Measurements from ENCODE around the gene ANKRD13D. TPM values are rescaled to one million over a fixed set of nuclear protein-coding genes. Genes with fewer than 3 reads are reported as not detected.

Gene ANKRD13D
- total RNA-seq, 4 donors from 2014 or later, result 5.8 to 10.6 (median 9.7) TPM

DNA sequence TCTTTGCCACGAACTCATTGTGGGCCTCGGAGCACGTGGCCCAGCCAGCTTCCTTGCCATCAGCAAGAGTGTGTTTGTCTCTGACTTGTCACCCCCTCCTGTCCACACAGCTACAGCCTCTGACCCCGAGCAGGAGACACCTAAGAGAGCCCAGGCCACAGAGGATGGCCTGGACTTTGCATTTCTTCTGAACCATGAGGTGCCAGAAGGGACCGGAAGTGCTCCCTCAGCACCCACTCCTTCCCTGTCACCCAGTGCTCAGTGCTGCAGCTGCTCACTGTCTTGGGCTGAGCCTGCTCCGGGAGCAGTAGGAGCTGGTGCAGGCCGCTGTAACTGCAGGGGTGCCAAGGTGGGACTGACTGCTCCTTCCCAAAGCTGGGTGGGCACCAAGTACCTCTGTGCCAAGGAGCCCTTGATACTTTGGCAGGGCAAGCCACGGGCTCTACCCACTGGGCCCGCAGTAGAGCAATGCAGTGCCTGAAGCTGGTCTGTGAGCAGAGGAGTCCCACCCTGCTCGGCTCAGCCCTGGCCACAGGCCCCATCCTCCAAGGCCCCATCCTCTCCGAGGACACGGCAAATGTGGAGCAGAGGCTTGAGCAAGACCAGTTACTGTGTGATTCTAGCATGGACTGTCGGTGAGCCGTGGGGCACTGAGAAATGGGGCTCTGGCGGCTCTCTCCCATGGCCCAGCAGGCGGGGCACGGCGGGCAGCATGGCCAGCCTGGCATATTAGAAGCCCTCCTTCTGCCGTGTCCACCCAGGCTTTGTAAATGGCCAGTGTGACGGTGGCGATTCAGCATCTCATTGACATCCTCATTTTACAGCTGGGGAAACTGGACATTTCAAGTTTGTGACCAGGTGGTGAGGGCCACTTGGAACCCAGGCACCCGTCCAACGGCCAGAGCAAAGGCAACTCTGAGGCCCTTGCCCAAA, 16.5 kb upstream of the ANKRD13D start:
- Histone ChIP-seq H3K27ac (peak overlapping the region; percentile 47 to 89 (median 83)), H3K4me3 (no peak overlapping the region), H3K27me3 (no peaks in the 10 kb centered on the region), H3K4me1 (peaks cover 94 to 99% of the 10 kb centered on the region in 2 donors), H3K36me3 (peaks cover 0 to 6% of the 10 kb centered on the region in 2 donors), H3K9me3 (no peaks in the 10 kb centered on the region)
- in situ Hi-C loops (cut with MboI; ENCODE audit: low sequenced_read_pairs in 4 of 4) (no loop called here), intact Hi-C loops (cut with DNase I; ENCODE audit: low total_unique reads) (no loop called here)
- no peak for TF ChIP-seq POLR2A (IDR thresholded peaks at IDR 0.05)
- TF ChIP-seq, protein P1, sequence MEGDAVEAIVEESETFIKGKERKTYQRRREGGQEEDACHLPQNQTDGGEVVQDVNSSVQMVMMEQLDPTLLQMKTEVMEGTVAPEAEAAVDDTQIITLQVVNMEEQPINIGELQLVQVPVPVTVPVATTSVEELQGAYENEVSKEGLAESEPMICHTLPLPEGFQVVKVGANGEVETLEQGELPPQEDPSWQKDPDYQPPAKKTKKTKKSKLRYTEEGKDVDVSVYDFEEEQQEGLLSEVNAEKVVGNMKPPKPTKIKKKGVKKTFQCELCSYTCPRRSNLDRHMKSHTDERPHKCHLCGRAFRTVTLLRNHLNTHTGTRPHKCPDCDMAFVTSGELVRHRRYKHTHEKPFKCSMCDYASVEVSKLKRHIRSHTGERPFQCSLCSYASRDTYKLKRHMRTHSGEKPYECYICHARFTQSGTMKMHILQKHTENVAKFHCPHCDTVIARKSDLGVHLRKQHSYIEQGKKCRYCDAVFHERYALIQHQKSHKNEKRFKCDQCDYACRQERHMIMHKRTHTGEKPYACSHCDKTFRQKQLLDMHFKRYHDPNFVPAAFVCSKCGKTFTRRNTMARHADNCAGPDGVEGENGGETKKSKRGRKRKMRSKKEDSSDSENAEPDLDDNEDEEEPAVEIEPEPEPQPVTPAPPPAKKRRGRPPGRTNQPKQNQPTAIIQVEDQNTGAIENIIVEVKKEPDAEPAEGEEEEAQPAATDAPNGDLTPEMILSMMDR (IDR thresholded peaks at IDR 0.05 in 4 of 5, conservative IDR thresholded peaks at IDR 0.05 in 1 of 5), result no peak
- ATAC-seq, result no peak
- peak in 1 of 2 donors; percentile 14 for DNase-seq

DNA sequence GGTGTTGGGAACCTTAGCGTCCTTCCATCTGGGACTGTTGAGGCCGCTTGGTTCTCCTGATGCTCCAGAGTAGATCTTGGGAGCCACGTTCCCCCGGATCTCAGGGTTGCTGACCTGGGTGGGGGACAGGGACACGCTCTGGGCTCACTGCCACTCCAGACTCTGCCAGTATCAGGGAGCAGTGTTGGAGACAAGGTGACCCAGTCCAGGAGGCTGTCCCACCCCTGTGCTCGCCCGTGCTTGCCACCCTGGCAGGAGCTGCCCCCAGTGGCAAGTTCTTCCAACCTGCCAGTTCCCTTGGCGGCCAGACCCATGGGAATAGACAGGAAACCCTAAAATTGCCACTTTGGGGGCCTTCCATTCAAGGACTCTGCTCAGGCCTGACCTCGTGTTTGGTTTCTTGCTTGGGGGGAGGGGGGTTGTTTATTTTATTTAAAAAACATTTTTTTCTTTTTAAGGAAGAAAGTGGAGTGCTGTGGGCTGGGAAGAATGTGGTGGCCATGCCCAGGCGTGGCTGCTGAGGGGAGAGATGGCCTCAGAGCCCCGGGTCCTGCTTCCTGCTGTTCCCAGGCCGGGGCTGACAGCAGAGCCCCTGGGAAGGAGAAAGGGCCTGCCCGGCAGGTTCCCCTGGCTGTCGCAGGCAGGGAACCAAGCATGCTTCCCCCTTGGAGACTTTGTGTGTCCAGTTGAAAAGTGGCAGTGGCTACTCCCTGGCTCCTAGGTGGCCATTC, 15.7 kb upstream of the ANKRD13D start:
- in situ Hi-C loops (cut with MboI; ENCODE audit: low sequenced_read_pairs in 4 of 4), result no loop called here
- ATAC-seq (no peak), DNase-seq (peak in 1 of 2 donors; percentile 21)
- H3K4me3 ChIP-seq, result no peak overlapping the region
- no peaks in the 10 kb centered on the region for H3K9me3 ChIP-seq
- intact Hi-C loops (cut with DNase I; ENCODE audit: low total_unique reads), result no loop called here
- H3K27ac ChIP-seq, result peak overlapping the region; percentile 10 to 89 (median 83)
- peaks cover 94 to 98% of the 10 kb centered on the region in 2 donors for H3K4me1 ChIP-seq
- H3K27me3 ChIP-seq, result no peaks in the 10 kb centered on the region
- TF ChIP-seq, protein P1 (IDR thresholded peaks at IDR 0.05 in 4 of 5, conservative IDR thresholded peaks at IDR 0.05 in 1 of 5), result no peak
- TF ChIP-seq POLR2A (IDR thresholded peaks at IDR 0.05), result no peak
- no peaks in the 10 kb centered on the region for H3K36me3 ChIP-seq

DNA sequence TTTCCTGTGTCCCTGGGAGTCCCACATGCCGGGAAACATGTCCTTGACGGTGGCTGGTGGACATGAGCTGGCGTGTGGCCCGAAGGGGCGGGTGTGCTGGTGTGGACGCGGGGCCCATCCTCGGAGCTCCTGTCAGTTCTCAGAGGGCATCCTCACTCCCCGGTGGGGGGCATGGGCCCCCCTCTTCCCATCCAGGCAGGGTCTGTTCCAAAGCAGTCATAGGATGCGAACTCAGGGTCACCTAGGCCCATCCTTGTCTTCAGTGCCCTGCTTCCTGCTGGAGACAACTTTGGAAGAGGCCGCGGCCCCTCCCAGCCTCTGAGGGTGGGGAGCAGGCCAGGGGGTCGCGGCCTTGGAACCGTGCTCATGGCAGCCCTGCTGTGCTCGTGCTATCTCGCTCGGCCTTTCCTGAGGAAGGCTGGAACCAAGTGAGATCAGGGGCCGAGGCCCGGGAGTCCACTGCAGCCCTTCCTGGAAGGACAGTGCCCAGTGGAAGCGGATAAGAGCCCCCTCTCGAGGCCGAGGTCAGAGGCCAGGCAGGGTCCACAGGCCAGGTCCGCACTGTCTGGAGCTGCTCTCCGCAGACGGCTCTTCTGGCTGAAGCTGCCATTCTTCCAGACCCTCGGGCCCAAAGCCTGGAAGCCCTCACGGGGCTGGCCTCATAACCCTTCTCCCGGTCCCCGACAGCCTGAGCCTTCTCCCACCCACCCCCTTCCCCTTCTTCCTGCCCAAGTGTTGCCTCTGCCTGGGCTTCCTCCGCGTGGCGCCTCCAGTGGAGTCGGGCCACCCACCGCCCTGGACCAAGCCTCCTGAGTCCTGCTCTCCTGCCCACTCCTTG, 14.1 kb upstream of the ANKRD13D start:
- DNase-seq, result peak in 1 of 2 donors; percentile 26
- intact Hi-C loops (cut with DNase I; ENCODE audit: low total_unique reads) (no loop called here), in situ Hi-C loops (cut with MboI; ENCODE audit: low sequenced_read_pairs in 4 of 4) (loop anchor here in 1 of 4 donors (5.0 kb wide), 1 partner anchor 42 kb away; no protein-coding TSS in a partner anchor)
- no peaks in the 10 kb centered on the region for H3K9me3 ChIP-seq
- TF ChIP-seq POLR2A (IDR thresholded peaks at IDR 0.05), result no peak
- TF ChIP-seq, protein P1 (IDR thresholded peaks at IDR 0.05 in 4 of 5, conservative IDR thresholded peaks at IDR 0.05 in 1 of 5), result no peak
- H3K36me3 ChIP-seq, result peaks cover 0 to 11% of the 10 kb centered on the region in 2 donors
- peak overlapping the region; percentile 65 to 89 (median 83) for H3K27ac ChIP-seq
- peaks cover 83 to 84% of the 10 kb centered on the region in 2 donors for H3K4me1 ChIP-seq
- no peaks in the 10 kb centered on the region for H3K27me3 ChIP-seq
- ATAC-seq, result no peak
- peak overlapping the region in 1 of 4 donors; percentile 17 for H3K4me3 ChIP-seq

Data from gastrocnemius medialis (tissue), 4 donors.